Stimulated activated naive CD8-positive, alpha-beta T cell treated with anti-CD3 and anti-CD28 coated beads, Interleukin-15, amount 100 ng/mL, for 72 hours (primary cell): ENCODE data around the gene JUN.

Source experiments
- ATAC-seq: fragments of 150-1000 bp; cut with Tn5 transposase; 2 replicates; pipeline ENCODE4 v1.10.0; 2021; ENCODE audit warnings: mild to moderate bottlenecking, moderate library complexity
- DNase-seq, 2 donors: peaks; one replicate each; pipeline ENCODE4 v3.0.0; 2021 to 2022
- H3K27ac Mint-ChIP-seq, 2 donors: one replicate each; pipeline ENCODE4 v1.8.0; 2022; ENCODE audit warnings: mild to moderate bottlenecking in 2 of 2, mixed read lengths in 2 of 2, moderate library complexity in 2 of 2
- H3K27me3 Mint-ChIP-seq: one replicate; pipeline ENCODE4 v1.8.0; 2022; ENCODE audit warnings: mixed read lengths
- H3K4me1 Mint-ChIP-seq: one replicate; pipeline ENCODE4 v1.8.0; 2022; ENCODE audit warnings: mild to moderate bottlenecking, mixed read lengths
- H3K4me3 Mint-ChIP-seq, 2 donors: one replicate each; pipeline ENCODE4 v1.8.0; 2022; ENCODE audit warnings: mild to moderate bottlenecking in 2 of 2, mixed read lengths in 2 of 2, moderate library complexity in 1 of 2
- H3K9me3 Mint-ChIP-seq, 2 donors: one replicate each; pipeline ENCODE4 v1.8.0; 2022; ENCODE audit warnings: mixed read lengths in 2 of 2

The JUN gene

GRCh38 chr1:58738876-58739275 is 45.0 kb downstream of the JUN start:
- no peak overlapping the region for H3K4me3 Mint-ChIP-seq
- H3K9me3 Mint-ChIP-seq, result no peaks in the 10 kb centered on the region
- peak overlapping the region in 1 of 2 donors; percentile 63 for H3K27ac Mint-ChIP-seq
- ATAC-seq (no peak), DNase-seq (no peak)
- no peaks in the 10 kb centered on the region for H3K4me1 Mint-ChIP-seq
- peaks cover 3% of the 10 kb centered on the region for H3K27me3 Mint-ChIP-seq

- Mint-ChIP-seq H3K4me1 (no peaks in the 10 kb centered on the region), H3K27ac (no peak overlapping the region), H3K4me3 (no peak overlapping the region), H3K9me3 (no peaks in the 10 kb centered on the region), H3K27me3 (no peaks in the 10 kb centered on the region)
- DNase-seq, result no peak
- no peak for ATAC-seq
These were observed 48.3 kb downstream of the JUN start for GRCh38 chr1:58735586-58735985.

- no peak for DNase-seq
- Mint-ChIP-seq H3K9me3 (no peaks in the 10 kb centered on the region), H3K27ac (peak overlapping the region in 1 of 2 donors; percentile 61), H3K27me3 (no peaks in the 10 kb centered on the region), H3K4me3 (no peak overlapping the region), H3K4me1 (no peaks in the 10 kb centered on the region)
- ATAC-seq, result no peak
These were observed 49.2 kb downstream of the JUN start for GRCh38 chr1:58734630-58735029.

DNA sequence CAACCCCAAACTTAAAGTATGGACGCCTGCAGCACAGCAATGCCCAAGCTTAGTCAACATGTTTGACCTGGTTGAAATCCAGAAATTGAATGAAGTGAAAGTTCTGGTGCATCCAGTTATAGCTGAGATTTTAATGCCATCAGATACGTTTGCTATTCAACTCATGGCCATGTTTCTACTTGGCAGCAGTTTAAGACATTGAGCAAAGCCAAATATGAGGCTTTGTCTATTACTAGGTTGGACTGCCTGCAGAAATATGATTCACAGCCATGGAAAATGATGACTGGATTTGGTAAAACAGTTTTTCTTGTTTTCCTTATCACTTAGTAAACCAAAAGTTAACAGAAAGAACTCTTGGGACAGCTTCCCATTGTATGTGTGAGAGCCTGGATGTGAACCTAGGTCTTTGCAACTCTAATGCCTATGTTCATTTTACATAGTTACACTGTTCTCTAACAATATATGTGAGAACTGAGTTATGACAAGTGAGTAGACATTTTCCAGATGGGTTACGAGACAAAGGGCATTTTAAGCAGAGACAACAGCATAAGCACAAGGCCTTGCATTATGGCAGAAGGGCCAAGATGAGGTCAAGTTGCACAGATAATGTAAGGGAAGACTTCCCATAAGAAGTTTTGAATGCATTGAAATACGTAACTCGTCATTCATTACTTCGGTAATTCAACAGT is 51.6 kb downstream of the JUN start:
- no peak for ATAC-seq
- H3K4me1 Mint-ChIP-seq, result peaks cover 4% of the 10 kb centered on the region
- H3K9me3 Mint-ChIP-seq, result no peaks in the 10 kb centered on the region
- DNase-seq, result no peak
- H3K4me3 Mint-ChIP-seq, result no peak overlapping the region
- H3K27me3 Mint-ChIP-seq, result no peaks in the 10 kb centered on the region
- H3K27ac Mint-ChIP-seq, result no peak overlapping the region
